IMR-90 (cell line): ENCODE measurements around the gene MFNG. TPM values are rescaled to one million over a fixed set of nuclear protein-coding genes. Genes with fewer than 3 reads are reported as not detected.

Experiments used
- ATAC-seq: fragments of 200-7000 bp; cut with Tn5 transposase; 2 replicates; pipeline ENCODE4 v1.9.1; 2020; ENCODE audit warnings: low read depth, mild to moderate bottlenecking, moderate library complexity
- BruUV-seq: library from RNA; stranded (reverse); fragments of 400-500 nt; replicated peaks from 2 replicates; lab custom pipeline; 2021; lab: Mats Ljungman, UMichigan
- CTCF ChIA-PET: fragments of 300-600 bp; formaldehyde crosslinking; extraction: SDS; loops from one replicate; lab custom pipeline; 2021; ENCODE audit warnings: antibody characterized with exemption; lab: Yijun Ruan, JAX
- POLR2A ChIA-PET: fragments of 300-600 bp; sonication (Branson Sonifier 250); formaldehyde crosslinking; loops from one replicate; lab custom pipeline; 2022; ENCODE audit warnings: antibody characterized with exemption; ENCODE audit not compliant: unreplicated experiment; lab: Charles Lee
- DNase-seq: peaks from one replicate; pipeline ENCODE4 v3.0.0; 2013
- H2AFZ ChIP-seq: replicated peaks from 2 replicates; pipeline ENCODE3; 2013; ENCODE audit warnings: low read length, mild to moderate bottlenecking; ENCODE audit not compliant: poor library complexity
- H2AK5ac ChIP-seq: 2 replicates; pipeline ENCODE4 v1.6.1; 2013; ENCODE audit warnings: low read depth, low read length, inconsistent platforms
- H2AK9ac ChIP-seq: replicated peaks from 2 replicates; pipeline ENCODE3; 2013; ENCODE audit warnings: mild to moderate bottlenecking, low read depth, low read length, moderate library complexity; ENCODE audit not compliant: poor library complexity
- H2BK120ac ChIP-seq: 2 replicates; pipeline ENCODE4 v1.6.1; 2013; ENCODE audit warnings: low read depth, low read length, inconsistent platforms
- H2BK15ac ChIP-seq: 3 replicates; pipeline ENCODE4 v1.6.1; 2013; ENCODE audit warnings: low read depth, low read length, inconsistent platforms
- H2BK20ac ChIP-seq: 2 replicates; pipeline ENCODE4 v1.6.1; 2013; ENCODE audit warnings: low read depth, mild to moderate bottlenecking, inconsistent platforms, low read length, moderate library complexity
- H2BK5ac ChIP-seq: 2 replicates; pipeline ENCODE4 v1.6.1; 2013; ENCODE audit warnings: mild to moderate bottlenecking, low read depth, low read length, inconsistent platforms; ENCODE audit not compliant: poor library complexity, severe bottlenecking
- H3K14ac ChIP-seq: replicated peaks from 2 replicates; pipeline ENCODE4 v1.6.1; 2013; ENCODE audit warnings: low read depth, low read length, inconsistent platforms
- H3K18ac ChIP-seq: 2 replicates; pipeline ENCODE4 v1.6.1; 2013; ENCODE audit warnings: low read depth, low read length, control low read depth
- H3K23ac ChIP-seq: 2 replicates; pipeline ENCODE4 v1.6.1; 2013; ENCODE audit warnings: low read depth, low read length, inconsistent platforms
- H3K27ac ChIP-seq: 2 replicates; pipeline ENCODE4 v1.5.1; 2013; ENCODE audit warnings: mild to moderate bottlenecking, control low read depth, low read length; ENCODE audit not compliant: insufficient read depth
- H3K27me3 ChIP-seq: 2 replicates; pipeline ENCODE4 v1.6.1; 2013; ENCODE audit warnings: low read length; ENCODE audit not compliant: control insufficient read depth, insufficient read depth
- H3K36me3 ChIP-seq: 2 replicates; pipeline ENCODE4 v1.6.1; 2013; ENCODE audit warnings: low read length, mixed read lengths; ENCODE audit not compliant: control insufficient read depth, insufficient read depth
- H3K4ac ChIP-seq: 2 replicates; pipeline ENCODE4 v1.6.1; 2013; ENCODE audit warnings: low read depth, low read length, inconsistent platforms
- H3K4me1 ChIP-seq: 2 replicates; pipeline ENCODE4 v1.6.1; 2013; ENCODE audit warnings: low read length, mixed read lengths; ENCODE audit not compliant: control insufficient read depth, insufficient read depth
- H3K4me2 ChIP-seq: 2 replicates; pipeline ENCODE4 v1.6.1; 2013; ENCODE audit warnings: low read depth, mild to moderate bottlenecking, control low read depth, low read length, moderate library complexity
- H3K4me3 ChIP-seq: 2 replicates; pipeline ENCODE4 v1.5.1; 2013; ENCODE audit warnings: low read depth, mild to moderate bottlenecking, control low read depth, low read length, moderate library complexity; ENCODE audit not compliant: insufficient read depth
- H3K56ac ChIP-seq: 2 replicates; pipeline ENCODE4 v1.6.1; 2013; ENCODE audit warnings: low read length, inconsistent platforms; ENCODE audit not compliant: insufficient read depth; ENCODE audit errors: extremely low read depth
- H3K79me1 ChIP-seq, 2 experiments: 2 replicates each; pipeline ENCODE4 v1.6.1; 2013; ENCODE audit warnings: low read length in 2 of 2, inconsistent platforms in 1 of 2, low read depth in 1 of 2
- H3K9ac ChIP-seq: 2 replicates; pipeline ENCODE4 v1.6.1; 2013; ENCODE audit warnings: low read depth, low read length, control low read depth
- H3K9me1 ChIP-seq: 2 replicates; pipeline ENCODE4 v1.6.1; 2013; ENCODE audit warnings: low read length, inconsistent platforms; ENCODE audit not compliant: insufficient read depth
- H3K9me3 ChIP-seq: 2 replicates; pipeline ENCODE4 v1.6.1; 2013; ENCODE audit warnings: low read length; ENCODE audit not compliant: control insufficient read depth, insufficient read depth
- H4K20me1 ChIP-seq: 2 replicates; pipeline ENCODE4 v1.6.1; 2013; ENCODE audit warnings: low read length, inconsistent platforms; ENCODE audit not compliant: insufficient read depth
- H4K5ac ChIP-seq: 2 replicates; pipeline ENCODE4 v1.6.1; 2013; ENCODE audit warnings: mild to moderate bottlenecking, low read depth, low read length, control low read depth
- H4K8ac ChIP-seq, 2 experiments: 2 replicates each; pipeline ENCODE4 v1.6.1; 2013; ENCODE audit warnings: low read depth in 2 of 2, low read length in 2 of 2, control low read depth in 1 of 2, inconsistent platforms in 1 of 2
- H4K91ac ChIP-seq: 2 replicates; pipeline ENCODE4 v1.6.1; 2013; ENCODE audit warnings: low read depth, low read length, inconsistent platforms; ENCODE audit not compliant: insufficient read depth
- BHLHE40 ChIP-seq: fragments of 150-350 bp; IDR thresholded peaks from 2 replicates; pipeline ENCODE4 v1.6.1; 2016; ENCODE audit warnings: mild to moderate bottlenecking, low read depth, low read length
- FOS ChIP-seq: fragments of 150-350 bp; IDR thresholded peaks from 2 replicates; pipeline ENCODE4 v1.6.1; 2016; ENCODE audit warnings: low read depth, low read length
- MAFK ChIP-seq: IDR thresholded peaks from 2 replicates; pipeline ENCODE4 v1.6.1; 2012; ENCODE audit warnings: low read depth, low read length, improper control_type of control experiment
- MXI1 ChIP-seq: IDR thresholded peaks from 2 replicates; pipeline ENCODE4 v1.6.1; 2012; ENCODE audit warnings: low read depth, mild to moderate bottlenecking, low read length, moderate library complexity, borderline replicate concordance
- RAD21 ChIP-seq: IDR thresholded peaks from 2 replicates; pipeline ENCODE4 v1.6.1; 2012; ENCODE audit warnings: low read length, improper control_type of control experiment
- RCOR1 ChIP-seq: IDR thresholded peaks from 2 replicates; pipeline ENCODE4 v1.6.1; 2012; ENCODE audit warnings: mild to moderate bottlenecking, low read length, improper control_type of control experiment; ENCODE audit not compliant: insufficient replicate concordance
- RFX5 ChIP-seq: IDR thresholded peaks from 2 replicates; pipeline ENCODE4 v1.8.0; 2012; ENCODE audit warnings: low read depth, mild to moderate bottlenecking, low read length, moderate library complexity
- SMC3 ChIP-seq: fragments of 150-350 bp; IDR thresholded peaks from 2 replicates; pipeline ENCODE4 v1.6.1; 2016; ENCODE audit warnings: low read depth, mild to moderate bottlenecking, antibody characterized with exemption, low read length, moderate library complexity
- WGBS, 2 experiments: methylation state at CpG; one replicate each; pipeline versions ENCODE4 v1.1.5 to v1.1.7; 2013; ENCODE audit warnings: missing lambda C conversion rate in 2 of 2; ENCODE audit not compliant: insufficient read length in 1 of 2; ENCODE audit errors: extremely low coverage in 2 of 2; 5-methylcytosine and 5-hydroxymethylcytosine counted together
- dilution Hi-C: fragments of 300-500 bp; cut with HindIII; formaldehyde crosslinking; loops from one replicate; pipeline ENCODE4 v1.14.3; 2018; ENCODE audit warnings: low sequenced_read_pairs; ENCODE audit not compliant: unreplicated experiment
- in situ Hi-C: fragments of 300-500 bp; cut with MboI; formaldehyde crosslinking; loops from 3 replicates; pipeline ENCODE4 v1.14.3; 2019; ENCODE audit warnings: low sequenced_read_pairs, inconsistent platforms, mixed read lengths
- intact Hi-C: fragments of 100-400 bp; cut with micrococcal nuclease; formaldehyde crosslinking; loops from 2 replicates; pipeline ENCODE4 v1.10.0; 2022
- polyA plus RNA-seq, 3 experiments: library from polyadenylated mRNA; depleted of rRNA; stranded (reverse); fragments of >200 nt; gene quantifications; 2 replicates each; pipeline ENCODE4 v1.2.3, GENCODE V29; 2012; ENCODE audit warnings: low replicate concordance in 1 of 3
- total RNA-seq: library from RNA; depleted of rRNA; stranded (reverse); fragments of >200 nt; gene quantifications from 2 replicates; pipeline ENCODE4 v1.2.3, GENCODE V29; 2012

The MFNG gene
- total and polyA plus RNA-seq, 2 of the 4 experiments (the other 2 are of a cell fraction) = 0.15 TPM; not detected in 1

DNA sequence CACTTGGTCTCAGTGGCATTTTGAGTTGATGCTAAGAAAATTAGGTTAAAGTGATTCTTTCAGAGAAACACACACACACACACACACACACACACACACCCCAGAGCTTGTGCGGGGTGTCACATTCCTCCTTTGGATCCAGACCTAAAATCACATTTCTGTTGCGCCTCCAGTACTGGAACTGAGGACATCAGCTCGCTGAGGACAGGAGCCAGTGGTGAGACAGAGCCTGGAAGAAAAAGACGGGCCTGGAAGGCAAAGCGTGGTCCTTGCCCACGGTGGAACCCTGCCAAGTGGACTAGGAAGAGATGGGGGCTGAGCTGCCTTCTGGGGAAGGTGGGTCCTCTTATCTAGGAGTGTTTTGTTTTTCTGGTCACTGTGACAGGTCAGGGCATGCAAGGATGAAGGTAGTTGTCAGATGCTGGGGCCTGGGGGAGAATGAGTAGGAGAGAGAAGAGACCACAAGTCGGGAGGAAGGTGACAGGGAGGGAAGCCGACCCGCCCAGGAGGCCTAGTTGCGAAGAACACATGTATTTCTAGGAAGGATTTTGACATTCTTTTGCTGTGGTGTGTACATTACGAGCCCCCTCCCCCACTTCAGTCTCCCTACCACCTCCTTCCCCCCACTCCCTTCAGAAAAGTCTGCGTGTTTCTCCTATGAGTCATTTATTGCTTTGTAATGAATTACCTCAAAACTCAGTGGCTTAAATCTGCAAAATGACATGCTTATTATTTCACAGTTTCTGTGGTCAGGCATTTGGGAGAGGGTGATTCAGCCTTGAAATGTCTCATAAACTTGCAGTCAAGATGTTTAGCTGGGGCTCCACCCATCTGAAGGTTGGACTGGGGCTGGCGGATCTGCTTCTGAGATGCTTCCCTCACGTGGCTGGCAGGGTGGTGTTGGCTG is 54.1 kb downstream of the MFNG start (continued):
- TF ChIP-seq RAD21 = no peak
- TF ChIP-seq FOS = peak; percentile 95
- peak; percentile 17; the same call in 1 of the 2 replicates for TF ChIP-seq SMC3

DNA sequence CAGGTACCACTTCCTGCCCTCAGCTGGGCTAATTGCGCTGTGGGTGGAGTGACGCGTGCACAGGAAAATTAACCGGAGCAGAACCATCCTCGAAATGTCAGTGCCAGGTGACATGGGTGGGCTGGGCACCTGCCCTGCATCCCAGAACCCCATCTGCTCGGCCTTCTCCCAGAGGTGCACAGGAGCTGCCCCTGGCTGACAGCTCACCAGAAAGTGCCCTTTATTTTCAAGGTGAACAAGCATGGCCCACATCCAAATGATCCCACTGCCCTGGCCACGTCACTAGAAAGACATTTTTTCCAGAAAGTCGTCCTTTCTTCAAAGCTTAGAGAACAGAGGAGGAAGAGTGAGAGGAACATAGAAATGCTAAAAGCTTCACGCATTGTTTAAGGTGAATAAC is 54.8 kb downstream of the MFNG start:
- H3K18ac ChIP-seq = peak overlapping the region; percentile 63; the same call in 1 of the 2 replicates
- POLR2A ChIA-PET = no interaction called here
- intact Hi-C loops = no loop called here
- H2BK120ac ChIP-seq = peak overlapping the region; percentile 99
- peak overlapping the region; percentile 52 for H2AK9ac ChIP-seq
- no peaks in the 10 kb centered on the region for H3K36me3 ChIP-seq
- peak overlapping the region; percentile 95 for H2BK15ac ChIP-seq
- no peaks in the 10 kb centered on the region for H3K27me3 ChIP-seq
- dilution Hi-C loops = no loop called here
- peak; percentile 12 for DNase-seq
- no peak overlapping the region; the same call in 1 of the 2 replicates for H3K9ac ChIP-seq
- H3K4me3 ChIP-seq = no peak overlapping the region
- H3K56ac ChIP-seq = peak overlapping the region; percentile 95; the same call in 1 of the 2 replicates
- H4K5ac ChIP-seq = peak overlapping the region; percentile 53; the same call in 1 of the 2 replicates
- H3K9me3 ChIP-seq = peaks cover 19% of the 10 kb centered on the region
- peaks cover 12% of the 10 kb centered on the region for H3K4me1 ChIP-seq
- H4K91ac ChIP-seq = peak overlapping the region; percentile 98
- ATAC-seq = no peak
- no TSS peak for BruUV-seq
- H2AK5ac ChIP-seq = peak overlapping the region; percentile 92
- WGBS, 2 experiments = 95% methylated on average over 5 of the region's 9 CpGs; no CpG with 5 or more reads in 1 of the 2 experiments
- peaks cover 1 to 12% of the 10 kb centered on the region in 2 experiments; a peak in 1 of 4 replicates for H3K79me1 ChIP-seq
- peak overlapping the region; percentile 99 for H2BK20ac ChIP-seq
- H2AFZ ChIP-seq = peak overlapping the region; percentile 61
- H4K8ac ChIP-seq = peak overlapping the region; percentile 86
- no peak for TF ChIP-seq RFX5
- TF ChIP-seq RAD21 = no peak
- TF ChIP-seq RCOR1 = no peak
- TF ChIP-seq MAFK = no peak
- TF ChIP-seq FOS = no peak
- TF ChIP-seq MXI1 = no peak
- no peak for TF ChIP-seq BHLHE40
- peaks cover 22% of the 10 kb centered on the region for H3K9me1 ChIP-seq
- CTCF ChIA-PET = no interaction called here
- peaks cover 3% of the 10 kb centered on the region; the same call in 1 of the 2 replicates for H4K20me1 ChIP-seq
- peak overlapping the region; percentile 99 for H3K4ac ChIP-seq
- no peak overlapping the region for H3K4me2 ChIP-seq
- H3K27ac ChIP-seq = peak overlapping the region; percentile 32; the same call in 1 of the 2 replicates
- H3K14ac ChIP-seq = peak overlapping the region; percentile 97
- in situ Hi-C loops = no loop called here
- H3K23ac ChIP-seq = peak overlapping the region; percentile 97
- peak overlapping the region; percentile 96 for H2BK5ac ChIP-seq
